GM10266 (cell line): Measurements from ENCODE around the gene NRXN3.

ENCODE experiments used
- DNase-seq: peaks from one replicate; pipeline ENCODE4 v3.0.0; 2012; ENCODE audit errors: extremely low spot score
- TF ChIP-seq, protein P1 (sequence below): IDR thresholded peaks from 2 replicates; pipeline ENCODE4 v1.5.1; 2012; ENCODE audit warnings: mild to moderate bottlenecking, low read depth; ENCODE audit not compliant: control insufficient read depth, insufficient read depth; ENCODE audit errors: missing control alignments

NRXN3 gene

DNA sequence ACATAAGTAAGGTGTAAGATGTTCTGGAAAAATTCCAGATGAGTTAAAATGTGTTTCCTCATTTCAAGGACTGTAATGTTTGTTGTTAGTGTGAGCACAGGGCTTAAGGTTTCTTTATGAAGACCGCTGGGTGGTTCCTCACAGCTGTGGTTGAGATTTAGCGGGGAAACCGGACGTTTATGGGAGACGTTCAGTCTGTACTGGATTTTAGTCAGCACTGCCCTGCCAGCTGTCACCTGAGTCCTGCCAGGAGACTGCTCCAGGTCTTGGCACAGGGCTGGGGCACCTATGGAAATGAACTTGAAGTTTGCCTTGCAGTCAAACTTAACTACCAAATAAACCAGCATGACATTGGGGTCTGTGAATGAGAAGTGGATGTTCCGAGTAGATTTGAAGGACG lies 1485.9 kb downstream of the NRXN3 start:
- no peak for DNase-seq

GRCh38 chr14:79656496-79656895 lies 1486.3 kb downstream of the NRXN3 start:
- TF ChIP-seq, protein P1, sequence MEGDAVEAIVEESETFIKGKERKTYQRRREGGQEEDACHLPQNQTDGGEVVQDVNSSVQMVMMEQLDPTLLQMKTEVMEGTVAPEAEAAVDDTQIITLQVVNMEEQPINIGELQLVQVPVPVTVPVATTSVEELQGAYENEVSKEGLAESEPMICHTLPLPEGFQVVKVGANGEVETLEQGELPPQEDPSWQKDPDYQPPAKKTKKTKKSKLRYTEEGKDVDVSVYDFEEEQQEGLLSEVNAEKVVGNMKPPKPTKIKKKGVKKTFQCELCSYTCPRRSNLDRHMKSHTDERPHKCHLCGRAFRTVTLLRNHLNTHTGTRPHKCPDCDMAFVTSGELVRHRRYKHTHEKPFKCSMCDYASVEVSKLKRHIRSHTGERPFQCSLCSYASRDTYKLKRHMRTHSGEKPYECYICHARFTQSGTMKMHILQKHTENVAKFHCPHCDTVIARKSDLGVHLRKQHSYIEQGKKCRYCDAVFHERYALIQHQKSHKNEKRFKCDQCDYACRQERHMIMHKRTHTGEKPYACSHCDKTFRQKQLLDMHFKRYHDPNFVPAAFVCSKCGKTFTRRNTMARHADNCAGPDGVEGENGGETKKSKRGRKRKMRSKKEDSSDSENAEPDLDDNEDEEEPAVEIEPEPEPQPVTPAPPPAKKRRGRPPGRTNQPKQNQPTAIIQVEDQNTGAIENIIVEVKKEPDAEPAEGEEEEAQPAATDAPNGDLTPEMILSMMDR = no peak
- no peak for DNase-seq

More for the DNA sequence above, 1485.9 kb downstream of the NRXN3 start:
- TF ChIP-seq, protein P1 = no peak

GRCh38 chr14:79658221-79658620 lies 1488.0 kb downstream of the NRXN3 start:
- DNase-seq = no peak
- TF ChIP-seq, protein P1 = no peak

GRCh38 chr14:79658769-79659168 lies 1488.6 kb downstream of the NRXN3 start:
- TF ChIP-seq, protein P1 = no peak
- DNase-seq = no peak

DNA sequence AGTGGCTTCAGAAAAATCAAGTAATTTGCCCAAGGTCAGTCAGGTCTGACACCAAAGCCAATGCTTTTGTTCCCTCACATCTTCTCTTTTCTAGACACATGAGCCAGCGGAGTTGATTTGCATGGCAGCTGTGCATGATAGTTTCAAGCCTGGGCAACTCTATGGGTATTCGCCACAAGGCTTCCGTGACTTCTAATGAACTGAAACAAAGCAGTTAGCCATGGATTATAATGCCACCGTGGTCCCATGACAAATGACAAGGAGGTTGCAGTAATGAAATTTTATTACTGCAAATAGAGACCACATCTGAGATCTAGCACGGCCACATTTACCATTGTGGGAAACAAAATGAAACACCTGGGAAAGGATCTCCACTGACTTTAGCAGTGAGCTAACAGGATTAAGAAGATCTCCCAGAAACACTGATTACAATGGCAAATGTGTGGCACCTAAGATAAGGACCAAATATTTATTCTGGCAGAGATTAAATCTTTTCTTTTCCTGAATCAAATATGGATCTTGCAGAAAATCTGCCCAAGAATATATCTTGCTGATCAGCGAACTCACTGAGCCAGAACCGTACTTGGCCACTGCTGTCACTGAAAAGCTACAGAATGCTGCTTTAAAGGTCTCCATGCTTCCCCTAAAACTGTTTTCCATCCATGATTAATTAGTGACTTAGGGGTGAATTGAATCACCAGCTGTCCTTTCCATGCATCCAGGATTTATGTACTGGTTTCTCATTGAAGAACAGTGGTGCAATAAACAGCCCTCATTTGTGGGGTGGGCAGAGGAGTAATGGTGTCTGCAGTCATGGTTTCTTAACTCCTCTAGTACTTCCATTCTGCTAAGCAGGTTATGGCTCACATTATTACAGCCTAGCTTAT lies 1490.1 kb downstream of the NRXN3 start:
- no peak for DNase-seq
- TF ChIP-seq, protein P1 = no peak

DNA sequence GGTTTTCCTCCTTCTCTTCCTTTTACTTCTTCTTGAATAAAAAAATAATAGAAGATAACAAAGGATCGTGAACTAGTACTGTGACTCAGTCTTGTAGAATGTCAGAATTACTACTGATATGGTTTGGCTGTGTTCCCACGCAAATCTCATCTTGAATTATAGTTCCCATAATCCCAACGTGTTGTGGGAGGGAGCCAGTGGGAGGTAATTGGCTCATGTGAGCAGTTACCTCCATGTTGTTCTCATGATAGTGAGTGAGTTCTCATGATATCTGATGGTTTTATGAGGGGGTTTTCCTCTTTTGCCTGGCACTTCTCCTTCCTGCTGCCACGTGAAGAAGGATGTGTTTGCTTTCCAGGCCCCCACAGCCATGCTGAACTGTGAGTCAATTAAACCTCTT lies 1491.6 kb downstream of the NRXN3 start:
- TF ChIP-seq, protein P1 = no peak
- DNase-seq = no peak

DNA sequence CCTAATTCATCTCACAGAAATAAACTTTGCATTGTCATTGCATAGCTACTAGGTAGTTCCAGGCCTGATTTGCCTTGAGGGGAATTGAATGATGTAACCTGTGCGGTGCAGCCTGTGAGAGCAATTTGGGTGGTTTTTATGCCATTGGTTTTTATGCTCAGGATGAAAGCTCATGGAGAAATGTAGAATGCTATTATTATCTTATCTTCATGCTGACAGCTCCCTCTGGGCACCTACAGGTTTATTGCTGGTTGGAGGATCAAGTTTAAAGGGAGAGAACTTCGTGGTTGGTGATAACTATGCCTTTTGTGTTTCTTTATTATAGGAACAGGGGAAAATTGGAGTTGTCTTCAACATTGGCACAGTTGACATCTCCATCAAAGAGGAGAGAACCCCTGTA lies 1493.3 kb downstream of the NRXN3 start:
- TF ChIP-seq, protein P1 = no peak
- DNase-seq = no peak
